C4-2B (cell line): ENCODE measurements around the gene CACNB2.

Experiments used
- CTCF ChIP-seq: fragments of 450-650 bp; conservative IDR thresholded peaks from 2 replicates; pipeline ENCODE4 v1.5.1; 2017; ENCODE audit warnings: mild to moderate bottlenecking
- ZFX ChIP-seq: fragments of 450-650 bp; IDR thresholded peaks from 2 replicates; pipeline ENCODE4 v1.6.1; 2017

- TF ChIP-seq CTCF (no peak), ZFX (no peak)
Measured at GRCh38 chr10:18246967-18247366, 106.7 kb downstream of the CACNB2 start.
